T follicular helper cell (primary cell): ENCODE results near the gene NPHP4.

Experiments used
- DNase-seq: peaks from one replicate; pipeline ENCODE4 v3.0.0-alpha.2; 2020; ENCODE audit warnings: low read depth
- total RNA-seq, 2 experiments: gene quantifications; one replicate each; lab custom pipeline; 2026; lab: John Stamatoyannopoulos, UW

Gene NPHP4
- total RNA-seq, result 12.1 to 20.3 reads per million in 2 experiments

DNA sequence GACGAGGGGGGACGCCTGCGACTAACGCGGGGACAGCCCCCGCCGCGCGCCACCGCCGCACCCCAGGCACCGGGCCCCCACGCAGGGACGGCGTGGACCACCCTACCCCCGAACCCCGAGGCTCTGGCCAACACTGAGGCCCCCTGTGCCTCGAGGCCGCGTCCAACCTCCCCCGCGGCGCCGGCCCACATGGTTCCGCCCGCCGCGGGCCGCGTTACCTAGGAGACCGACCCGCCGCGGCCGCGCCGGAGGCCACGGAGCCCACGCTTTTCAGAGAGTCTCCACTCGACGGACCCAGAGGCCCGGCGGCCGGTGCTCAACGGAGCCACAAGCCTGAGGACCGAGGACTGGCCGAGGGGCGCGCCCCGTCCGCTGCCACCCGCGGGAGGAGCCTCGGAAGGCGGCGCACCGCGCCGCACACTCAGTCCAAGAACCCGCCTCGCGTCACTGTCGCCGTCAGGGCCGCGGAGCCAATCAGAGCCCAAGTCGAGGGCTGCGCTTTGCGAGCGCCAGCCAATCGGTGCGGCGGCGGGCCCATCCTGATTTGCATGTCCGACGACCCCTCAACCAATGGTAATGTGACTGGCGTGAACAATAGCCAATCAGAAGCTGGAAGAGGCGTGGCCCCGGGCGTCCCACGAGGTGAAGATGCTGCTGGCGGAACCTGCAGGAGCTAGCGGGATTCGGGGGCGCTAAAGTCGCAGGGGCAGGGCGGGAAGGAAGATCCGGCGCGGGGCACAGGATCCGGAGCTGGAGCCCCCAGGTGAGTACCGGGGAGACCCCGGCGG, at the start of gene NPHP4:
TSS of gene NPHP4 (minus strand) at position 400 of the 788 bp plus-strand sequence. CDS start 6,136 bp downstream, outside the sequence.
- DNase-seq, result peak; percentile 99

DNA sequence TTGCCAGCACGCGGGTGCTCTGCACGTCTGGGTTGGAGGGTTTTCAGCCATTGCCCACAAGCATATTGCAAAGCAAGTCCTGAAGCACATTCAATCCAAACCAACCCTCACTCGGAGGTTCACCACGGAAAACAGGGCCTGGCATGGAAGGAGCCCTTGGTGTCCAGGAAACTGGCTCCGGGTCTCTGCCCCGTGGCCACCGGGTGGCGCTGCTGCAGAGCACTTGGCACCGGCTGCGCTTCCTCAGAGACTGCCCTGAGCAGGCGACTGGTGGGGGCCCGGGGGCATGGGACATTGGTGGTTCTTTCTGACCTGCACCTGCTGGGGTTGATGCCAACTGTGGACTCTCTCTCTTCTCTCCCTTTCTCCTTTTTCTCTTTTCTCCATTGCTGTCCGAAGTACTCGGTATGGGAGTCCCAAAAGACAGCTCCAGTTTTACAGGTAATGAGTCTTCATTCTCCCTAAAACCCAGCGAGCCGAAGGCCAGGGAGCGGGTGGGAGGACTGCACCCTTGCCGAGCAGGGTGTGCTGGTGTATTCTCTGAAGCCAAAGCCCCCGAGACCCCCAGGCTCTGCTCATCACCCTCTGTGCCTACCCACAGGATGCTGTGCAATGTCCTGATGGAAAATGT, 49.3 kb upstream of the NPHP4 start:
- no peak for DNase-seq

DNA sequence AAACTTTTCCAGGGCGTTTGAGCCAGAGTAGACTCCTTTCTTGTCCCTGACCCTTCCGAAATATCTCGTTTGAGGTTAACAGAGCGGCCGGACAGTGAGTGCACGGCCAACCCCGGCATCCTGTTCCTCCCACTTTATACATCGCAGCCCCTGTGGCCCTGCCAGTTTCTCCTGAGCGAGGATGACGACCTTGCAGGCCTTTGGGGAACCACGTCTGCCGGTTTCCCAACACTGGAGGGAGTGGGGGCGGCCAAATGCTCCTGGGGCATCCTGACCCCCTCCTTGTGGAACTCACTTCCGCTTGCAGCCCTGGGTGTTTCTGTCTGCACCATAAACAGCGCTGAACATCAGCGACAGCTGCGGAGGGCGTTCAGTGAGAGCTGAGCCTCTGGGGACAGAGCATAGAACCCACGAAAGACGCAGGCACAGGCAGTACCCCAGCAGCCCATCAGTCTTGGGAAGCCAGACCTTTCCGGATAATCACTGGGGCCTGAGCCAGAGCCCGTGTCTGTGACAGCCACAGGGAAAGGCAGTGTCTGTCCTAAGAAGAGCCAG, 48.7 kb upstream of the NPHP4 start:
- DNase-seq, result no peak

DNA sequence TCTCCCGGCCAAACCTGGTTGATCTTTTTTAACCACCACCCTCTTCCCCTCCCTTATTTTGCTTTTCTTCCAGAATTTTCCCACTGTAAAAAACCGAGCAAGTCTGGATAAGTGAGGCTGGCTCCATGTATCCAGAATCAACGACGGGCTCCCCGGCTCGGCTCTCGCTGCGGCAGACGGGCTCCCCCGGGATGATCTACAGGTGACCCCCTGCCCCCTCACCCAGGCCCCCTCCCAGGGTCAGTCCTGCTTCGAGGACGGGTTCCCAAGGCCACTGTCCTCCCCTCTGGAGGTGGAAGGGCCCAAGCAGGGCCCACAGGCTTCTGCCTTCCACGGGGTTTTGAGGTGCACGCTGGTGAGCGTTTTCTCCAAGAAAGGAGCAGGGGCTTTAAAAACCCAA, 48.2 kb upstream of the NPHP4 start:
- no peak for DNase-seq

DNA sequence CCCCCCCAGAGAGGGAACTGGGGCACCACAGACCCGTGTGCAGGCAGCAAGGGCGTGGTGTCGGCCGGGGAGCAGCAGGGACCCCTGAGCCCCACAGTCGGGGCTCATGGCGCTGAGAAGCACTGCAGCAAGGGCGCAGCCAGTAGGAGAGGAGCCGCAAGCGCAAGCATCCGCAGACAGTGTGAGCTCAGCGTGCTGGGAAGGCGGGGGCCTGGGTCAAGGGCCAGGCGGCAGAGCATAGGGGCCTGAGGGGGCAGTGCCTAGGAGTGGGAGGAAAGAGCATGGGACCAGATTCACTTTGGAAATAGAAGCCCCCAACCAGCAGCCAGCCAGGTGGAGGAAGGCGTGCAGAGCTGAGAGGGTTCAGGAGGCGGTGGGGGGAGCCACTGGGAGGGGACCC, 46.8 kb upstream of the NPHP4 start:
- DNase-seq, result no peak

DNA sequence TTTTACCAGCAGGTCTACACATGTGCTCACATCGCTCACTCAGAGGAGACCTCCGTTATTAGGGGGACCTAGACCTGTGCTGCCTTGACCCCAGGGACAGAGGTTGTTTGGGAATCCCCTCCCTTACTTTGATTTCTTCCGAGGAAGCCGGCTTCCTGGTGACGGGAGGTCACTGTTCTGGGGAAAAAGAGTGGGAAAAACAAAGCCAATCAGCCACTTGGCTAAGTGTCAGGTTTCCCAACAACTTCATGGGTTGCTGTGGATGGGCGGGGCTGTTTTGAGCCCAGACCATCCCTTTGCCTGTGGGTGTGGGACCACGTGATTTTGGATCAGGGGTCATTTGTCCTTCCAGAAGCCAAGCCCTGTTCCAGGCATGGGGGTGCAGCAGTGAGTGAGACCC, 46.4 kb upstream of the NPHP4 start:
- no peak for DNase-seq

DNA sequence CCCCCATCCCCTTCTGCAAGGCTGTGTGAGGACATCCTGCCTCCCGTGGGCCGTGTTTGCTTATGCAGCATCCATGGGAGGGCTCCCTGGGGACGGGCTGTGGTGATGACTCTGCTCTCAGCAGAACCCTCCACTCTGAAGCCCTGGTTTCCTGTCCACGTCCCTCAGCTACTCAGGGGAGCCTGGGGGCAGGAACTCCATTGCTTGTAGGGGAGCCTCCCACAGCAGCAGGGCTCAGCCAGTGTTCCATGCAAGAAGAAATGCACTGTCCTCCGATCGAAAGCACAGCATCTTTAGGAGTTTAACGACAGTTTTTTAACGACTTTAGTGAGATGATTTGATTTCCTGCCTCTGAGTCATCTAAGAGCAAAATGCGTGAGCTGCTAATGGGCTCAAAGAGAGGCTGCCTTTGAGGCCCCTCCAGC, 45.1 kb upstream of the NPHP4 start:
- no peak for DNase-seq

DNA sequence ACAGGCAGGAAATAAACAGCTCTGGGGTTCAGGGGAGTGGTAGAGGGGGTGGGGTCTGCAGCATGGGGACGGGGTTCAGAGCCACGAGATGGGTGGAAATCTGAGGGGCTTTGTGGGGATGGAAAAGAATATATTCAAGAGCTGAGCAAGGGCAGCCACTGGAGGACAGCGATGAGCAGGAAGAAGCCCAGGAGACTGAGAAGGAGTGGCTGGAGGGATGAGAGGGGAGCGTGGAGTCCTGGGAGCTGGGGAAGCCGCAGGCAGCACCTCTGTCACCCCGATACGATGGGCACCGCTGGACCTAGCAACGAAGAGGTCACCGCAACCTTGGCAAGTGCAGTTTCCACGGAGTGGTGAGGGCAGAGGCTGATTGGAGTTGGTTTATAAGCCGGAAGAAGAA, 43.5 kb upstream of the NPHP4 start:
- no peak for DNase-seq

DNA sequence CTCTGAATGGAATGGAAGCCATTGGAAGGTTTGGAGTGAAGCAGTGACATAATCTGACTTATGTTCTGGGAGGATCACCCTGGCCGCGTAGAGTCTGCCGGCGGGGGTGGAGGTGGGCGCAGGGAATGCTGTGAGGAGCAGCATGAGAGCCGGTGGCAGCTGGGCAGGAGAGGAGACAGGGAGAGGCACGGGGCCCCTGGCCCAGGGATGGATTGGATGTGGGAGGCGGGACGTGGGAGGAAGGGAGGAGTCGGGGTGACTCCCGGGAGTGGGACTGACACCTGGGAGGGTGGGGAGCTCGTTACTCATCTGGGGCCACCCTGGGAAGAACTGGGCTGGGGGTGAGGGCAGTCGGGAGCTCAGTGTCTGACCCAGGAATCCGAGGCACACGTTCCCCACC, 43.1 kb upstream of the NPHP4 start:
- no peak for DNase-seq

DNA sequence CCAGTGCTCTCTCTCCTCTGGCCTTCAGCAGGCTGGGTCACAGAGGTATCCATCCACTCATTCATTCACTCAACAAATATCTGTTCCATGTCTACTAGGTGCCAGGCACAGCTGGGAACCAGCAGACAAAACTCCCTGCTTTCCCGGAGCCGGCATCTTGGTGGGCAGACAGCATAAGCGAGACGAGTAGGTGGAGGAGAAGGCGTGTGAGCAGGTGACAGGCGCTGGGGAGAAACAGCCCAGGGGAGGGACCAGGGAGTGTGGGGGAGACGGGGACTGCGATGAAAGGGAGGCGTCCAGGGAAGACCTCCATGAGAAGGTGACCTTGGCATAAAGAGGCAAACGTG, 42.5 kb upstream of the NPHP4 start:
- no peak for DNase-seq

DNA sequence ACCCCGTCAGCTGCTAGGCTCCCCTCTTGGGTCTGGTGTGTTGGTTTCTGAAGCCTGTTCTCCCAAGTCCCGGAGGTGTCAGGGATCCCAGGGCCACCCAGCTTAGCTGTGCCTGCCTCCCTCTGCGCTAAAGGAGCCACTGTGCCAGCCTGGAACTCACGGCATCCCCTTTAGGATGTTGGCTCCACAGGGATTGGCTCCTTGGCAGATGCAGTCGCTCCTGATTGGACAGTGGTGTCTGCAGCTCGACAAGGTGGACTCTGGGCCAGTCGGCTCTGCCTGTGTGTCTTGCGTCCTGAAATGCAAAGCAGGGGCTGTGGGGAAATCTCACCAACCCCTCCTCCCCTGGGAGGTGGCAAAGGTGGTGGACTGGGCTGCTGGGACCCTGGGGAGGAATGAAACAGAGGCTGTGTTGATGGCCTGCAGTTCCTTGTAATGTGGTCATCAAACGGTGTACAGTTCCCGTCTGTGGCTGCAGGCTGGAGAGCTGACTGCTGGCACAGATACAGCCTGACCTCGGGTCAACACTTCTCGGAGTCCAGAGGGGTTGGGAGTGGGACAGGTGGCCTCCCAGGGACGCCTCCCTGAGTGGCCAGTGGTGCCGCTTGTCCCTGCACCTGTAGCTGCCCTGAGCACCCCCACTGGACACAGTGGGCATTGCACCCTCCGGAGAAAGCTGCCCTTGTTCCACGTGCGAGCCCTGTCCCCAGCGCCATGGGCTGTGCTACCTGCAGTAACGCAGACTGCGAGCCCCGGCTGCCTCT, 41.9 kb upstream of the NPHP4 start:
- DNase-seq, result peak; percentile 25

DNA sequence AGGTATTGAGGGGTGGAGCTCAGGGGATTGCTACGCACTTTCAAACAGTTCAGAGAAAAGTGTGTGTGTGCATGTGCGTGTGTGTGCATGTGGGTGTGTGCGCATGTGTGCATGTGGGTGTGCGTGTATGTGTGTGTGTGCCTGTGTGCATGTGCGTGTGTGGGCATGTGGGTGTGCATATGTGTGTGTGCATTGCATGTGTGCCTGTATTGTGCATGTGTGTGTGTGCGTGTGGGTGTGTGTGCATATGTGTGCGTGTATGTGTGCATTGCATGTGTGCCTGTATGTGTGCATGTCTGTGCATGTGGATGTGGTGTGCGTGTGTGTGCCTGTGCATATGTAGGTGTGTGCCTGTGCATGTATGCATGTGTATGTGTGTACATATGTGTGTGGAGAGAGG, 40.9 kb upstream of the NPHP4 start:
- DNase-seq, result no peak

DNA sequence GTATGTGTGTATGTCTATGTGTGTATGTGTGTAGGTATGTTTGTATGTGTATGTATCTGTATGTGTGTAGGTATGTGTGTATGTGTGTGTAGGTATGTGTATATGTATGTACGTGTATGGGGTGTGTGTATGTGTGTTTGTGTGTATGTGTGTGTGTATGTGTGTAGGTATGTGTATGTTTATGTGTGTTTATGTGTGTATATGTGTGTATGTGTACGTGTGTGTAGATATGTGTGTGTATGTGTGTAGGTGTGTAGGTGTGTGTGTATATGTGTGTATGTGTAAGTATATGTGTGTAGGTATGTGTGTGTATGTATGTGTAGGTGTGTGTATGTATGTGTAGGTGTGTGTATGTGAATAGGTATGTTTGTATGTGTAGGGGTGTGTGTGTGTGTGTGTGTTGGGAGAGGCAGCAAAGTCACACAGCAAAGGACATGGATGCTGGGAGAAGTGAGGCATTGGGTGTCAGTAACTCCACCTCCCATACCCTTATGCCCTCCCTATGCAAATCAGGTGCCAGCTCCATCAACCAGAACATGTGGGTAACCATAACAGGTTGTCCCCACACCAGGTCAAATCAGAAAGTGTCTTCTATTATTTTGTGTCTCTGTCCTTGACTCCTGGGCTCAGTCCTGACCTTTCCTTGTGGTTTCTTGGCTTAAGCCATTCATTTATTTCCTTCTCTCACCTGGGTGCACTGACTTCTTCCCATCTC, 38.5 kb upstream of the NPHP4 start:
- DNase-seq, result no peak

DNA sequence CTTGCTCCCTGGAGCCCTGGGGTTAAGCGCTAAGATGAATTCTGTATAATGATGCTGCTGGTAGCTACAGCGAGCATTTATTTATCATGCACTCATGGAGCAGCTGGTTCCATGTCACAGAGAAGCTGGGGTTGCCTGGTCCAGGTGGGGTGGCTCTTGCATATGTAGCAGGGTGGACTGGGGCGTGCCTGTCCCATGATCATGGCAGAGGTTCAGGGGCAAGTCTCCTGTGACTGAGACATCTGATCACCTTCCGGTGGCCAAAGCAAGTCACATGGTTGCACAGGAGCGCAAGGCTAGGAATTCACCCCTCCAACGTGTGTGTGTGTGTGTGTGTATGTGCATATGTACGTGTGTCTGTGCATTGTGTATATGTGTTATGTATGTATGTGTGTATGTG, 37.9 kb upstream of the NPHP4 start:
- no peak for DNase-seq

DNA sequence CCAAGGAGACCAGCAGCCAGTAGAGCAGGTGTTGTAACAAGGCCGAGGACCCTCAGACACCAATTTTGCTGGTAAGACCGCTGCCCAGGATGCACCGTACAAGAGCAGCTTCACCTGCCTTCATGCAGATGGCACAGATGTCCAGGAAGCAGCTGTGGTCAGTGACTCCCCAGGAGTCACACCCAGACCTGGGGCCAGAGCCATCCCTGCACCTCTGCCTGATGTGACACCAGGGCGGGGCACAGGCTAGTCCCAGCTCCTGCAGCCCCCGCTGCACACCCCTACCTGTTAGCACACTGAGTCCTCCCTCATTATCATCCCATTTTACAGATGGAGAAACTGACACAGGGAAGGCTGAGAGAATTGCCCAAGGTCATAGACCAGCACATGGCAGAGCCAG, 37.1 kb upstream of the NPHP4 start:
- DNase-seq, result no peak

DNA sequence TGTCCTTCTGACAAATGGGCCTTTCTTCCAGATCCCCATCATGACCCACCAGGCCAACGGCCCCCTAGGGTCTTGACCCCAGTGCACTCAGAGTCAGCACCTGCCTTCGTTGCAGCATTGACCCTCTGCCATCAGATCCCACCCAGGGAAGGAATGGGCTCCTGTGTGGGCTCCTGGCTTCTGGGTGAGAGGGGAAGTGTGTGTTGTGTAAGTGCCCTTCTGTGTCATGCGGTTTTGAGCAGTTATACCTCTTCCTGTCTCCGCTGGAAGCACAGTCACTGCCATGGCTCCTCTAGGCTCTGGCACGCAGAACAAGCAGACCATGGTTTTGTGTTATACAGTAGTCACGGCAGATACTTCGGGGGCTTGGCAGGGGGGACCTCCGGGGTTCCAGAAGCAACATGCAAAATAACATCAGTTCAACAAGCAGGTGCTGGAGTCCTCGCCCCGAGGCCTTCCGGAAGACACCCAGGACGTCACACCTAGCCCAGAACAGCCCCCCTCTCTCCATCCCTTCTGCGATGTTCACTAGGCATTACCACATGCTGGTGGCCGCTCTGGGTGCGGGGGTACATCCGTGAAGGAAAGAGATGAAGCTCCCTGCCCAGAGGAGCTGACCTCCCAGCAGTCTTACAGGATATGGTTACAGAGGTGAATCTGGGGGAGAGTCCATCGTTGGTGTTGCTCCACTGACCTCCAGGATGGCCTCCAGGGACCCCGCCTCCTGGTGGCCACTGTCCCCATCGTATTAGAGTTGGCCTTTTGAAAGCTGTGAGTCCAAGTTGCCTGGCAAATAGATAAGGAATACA, 36.0 kb upstream of the NPHP4 start:
- peak; percentile 39 for DNase-seq

DNA sequence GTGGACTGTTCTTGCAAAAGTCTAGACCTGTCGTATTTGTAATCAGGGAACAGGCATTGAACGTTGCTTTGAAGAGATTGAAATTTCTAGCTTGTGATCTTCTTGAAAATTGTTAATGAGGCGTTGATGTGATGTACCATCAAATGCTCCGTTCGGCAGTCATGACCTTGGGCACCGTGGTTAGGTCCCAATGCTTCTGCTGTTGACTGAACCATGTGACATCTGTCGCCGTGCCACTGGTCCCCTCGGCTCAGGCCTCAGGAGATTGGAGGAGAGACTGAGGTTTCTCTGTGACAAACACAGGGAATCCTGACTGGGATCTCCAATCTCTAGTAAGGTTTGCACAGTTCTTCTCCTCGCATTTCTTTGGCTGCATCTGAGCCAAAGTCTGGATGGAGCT, 35.4 kb upstream of the NPHP4 start:
- DNase-seq, result no peak

DNA sequence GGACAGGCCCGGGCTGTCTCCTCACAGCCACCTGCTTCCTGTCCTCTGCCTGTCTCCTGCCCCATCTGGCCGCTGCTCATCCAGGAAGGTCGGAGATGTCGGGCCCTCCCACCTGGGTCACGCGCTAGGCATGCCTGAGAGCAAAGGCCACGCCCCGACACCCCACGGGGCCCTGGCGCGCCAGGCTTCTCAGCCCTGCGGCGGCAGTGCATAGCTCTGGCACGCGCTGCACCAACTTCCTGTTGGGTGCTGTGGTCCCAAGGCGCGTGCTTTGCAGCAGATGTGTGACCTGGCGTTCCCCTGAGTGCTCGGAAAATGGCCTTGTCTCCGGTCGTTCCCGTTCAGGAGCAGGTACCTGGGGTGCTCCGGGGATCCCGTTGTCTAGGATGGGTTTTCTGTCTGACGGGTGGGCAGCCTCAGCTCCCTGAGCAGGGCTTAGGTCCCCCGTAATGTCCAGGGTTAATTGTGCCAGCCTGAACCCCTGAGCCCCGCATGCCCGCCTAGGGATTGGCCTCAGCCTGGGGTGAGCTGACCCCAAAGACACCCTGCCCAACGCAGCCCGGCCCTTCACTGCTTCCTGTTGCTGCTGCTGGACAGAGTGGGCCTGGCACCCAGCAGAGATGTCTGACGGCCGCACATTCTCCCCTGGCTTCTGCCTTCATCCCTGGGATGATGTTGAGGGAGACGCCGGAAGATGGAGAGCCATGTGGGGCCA, 34.0 kb upstream of the NPHP4 start:
- peak; percentile 91 for DNase-seq

DNA sequence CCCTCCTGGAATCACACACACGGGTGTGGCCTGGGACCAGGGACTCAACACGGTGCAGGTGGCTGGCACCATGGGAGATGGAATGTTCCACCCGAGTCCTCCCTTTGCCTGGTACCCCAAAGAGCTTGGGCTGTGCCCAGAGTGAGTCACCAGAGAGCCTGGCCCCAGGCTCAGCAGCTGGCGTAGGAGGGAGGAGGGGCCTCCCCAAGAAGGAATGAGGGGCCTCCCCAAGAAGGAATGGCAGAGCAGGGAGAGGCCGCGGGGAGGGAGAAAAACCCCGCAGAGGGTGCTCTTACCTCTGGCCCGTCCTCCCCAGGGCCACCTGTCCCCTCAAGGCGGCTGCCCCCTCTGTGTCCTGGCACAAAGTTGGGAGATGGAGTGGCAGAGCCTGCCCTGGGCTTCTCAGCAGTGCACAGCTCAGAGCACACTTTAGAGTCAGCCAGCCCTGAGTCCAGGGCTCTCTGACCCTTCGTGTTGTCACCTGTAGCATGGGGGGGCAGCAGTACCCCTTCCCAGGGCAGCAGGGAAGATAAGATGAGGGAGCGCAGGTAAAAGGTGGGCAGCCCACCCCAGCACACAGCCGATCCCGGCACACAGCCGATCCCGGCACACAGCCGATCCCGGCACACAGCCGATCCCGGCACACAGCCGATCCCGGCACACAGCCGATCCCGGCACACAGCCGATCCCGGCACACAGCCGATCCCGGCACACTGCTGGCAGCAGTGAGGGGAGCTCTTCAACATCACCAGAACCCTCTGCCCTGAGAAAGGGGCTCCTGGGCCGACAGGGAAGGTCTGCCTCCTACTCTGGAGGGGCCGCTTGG, 33.3 kb upstream of the NPHP4 start:
- no peak for DNase-seq

DNA sequence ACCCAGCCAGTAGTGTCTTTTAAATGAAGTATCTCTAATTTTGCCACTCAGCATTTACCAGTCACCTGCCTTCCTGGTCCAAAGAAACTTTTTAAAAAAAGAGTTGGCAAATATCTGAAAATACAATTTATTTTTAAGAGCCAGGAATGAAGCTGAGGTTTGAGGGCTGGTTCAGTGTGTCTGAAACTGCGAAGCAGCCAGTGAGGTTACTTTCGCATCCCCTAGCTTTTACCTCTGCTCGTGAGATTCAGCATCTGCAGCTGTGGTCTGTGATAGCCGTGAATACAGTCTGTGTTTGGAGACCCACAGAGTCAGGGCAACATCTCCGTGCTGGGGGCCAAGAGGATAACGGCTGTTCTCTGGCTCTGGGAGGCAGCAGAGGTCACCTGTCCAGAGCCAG, 32.2 kb upstream of the NPHP4 start:
- DNase-seq, result no peak
